Measurements from ENCODE around the gene ANO1.
A peak's percentile ranks its signal among the peaks of the same experiment; 100 is the strongest.

Gene ANO1

GRCh38 chr11:70072861-70073755, 5.0 kb upstream of the ANO1 start:
- DNase-seq = no peak

DNA sequence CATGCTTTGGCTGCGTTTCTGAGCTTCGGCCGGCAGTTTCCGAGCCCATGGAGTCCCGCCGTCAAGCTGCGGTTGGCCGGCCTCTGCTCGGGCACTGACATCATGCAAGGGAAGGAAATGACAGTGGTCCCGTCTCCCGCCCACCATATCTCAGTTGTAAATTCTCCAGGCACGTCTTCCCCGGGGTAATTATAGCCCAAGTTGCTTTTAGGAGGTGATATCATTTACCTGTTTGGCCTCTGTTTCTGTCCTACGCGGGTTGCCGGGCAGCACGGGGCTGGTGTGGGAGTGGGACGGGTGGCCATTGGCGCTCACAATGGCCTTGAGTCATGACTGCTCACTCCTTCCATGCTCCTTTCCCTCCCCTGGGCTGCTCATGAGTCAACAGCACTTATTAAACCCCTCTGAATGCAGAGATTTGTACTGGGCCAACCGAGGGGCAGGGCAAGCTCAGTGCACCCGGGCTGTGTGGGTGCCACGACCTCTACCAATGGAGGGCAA, 4.2 kb upstream of the ANO1 start:
- DNase-seq = no peak

- no peak for DNase-seq
Observed at GRCh38 chr11:70074746-70075145, 3.4 kb upstream of the ANO1 start.

DNA sequence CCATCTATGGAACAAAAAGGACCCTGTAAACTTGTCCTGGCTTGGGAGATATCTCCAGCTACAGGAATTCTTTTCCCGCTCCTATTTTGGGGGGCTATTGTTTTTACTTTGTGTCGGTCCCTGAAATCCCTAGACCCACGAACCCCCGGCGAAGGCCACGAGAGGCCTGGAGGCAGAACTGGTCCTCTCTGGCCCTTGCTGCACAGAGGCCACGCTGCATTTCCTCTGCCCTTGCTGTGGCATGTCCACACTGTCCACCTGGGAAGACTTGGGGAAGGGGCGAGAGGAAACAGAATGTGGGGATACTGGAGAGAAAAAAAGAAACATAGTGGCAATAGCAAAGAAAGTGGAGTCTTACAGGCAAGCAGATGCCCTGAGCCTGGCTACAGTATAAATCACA, 2.3 kb upstream of the ANO1 start:
- no peak for DNase-seq

- DNase-seq = peak in 2 of 56 donors; percentile 9 to 11
Observed at GRCh38 chr11:70076461-70076931, 1.6 kb upstream of the ANO1 start.

DNA sequence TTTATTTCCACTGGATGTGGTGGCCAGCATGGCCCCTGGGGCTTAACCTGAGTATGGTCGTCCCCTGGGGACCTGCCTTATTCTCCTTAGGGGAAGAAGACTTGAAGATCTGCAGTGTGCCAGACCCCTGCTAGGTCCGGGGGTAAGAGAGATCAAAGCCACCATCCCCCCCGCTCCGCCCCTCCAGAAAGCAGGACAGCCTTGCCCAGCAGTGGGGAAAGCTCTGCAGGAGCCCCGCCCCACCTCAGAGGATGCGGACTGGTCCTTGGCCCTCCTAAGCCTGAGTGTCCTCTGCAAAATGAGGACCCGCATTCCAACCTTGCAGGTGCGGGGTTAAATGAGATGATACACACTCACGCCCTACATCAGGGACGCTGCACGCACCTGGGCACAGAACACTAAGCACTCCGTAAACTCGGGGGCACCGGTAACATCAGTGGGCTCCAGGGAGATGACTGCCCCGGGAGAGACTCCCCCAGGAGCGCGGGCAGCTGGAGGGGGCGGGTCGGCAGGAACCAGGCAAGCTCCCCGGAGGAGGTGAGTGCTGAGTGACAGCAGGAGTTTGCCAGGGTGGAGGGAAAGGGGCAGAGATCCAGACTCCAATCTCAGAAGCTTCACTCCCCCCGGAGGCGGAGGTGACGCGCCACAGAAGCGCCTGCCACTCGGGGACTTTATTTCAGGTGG, 564 bp upstream of the ANO1 start:
- DNase-seq = no peak

DNA sequence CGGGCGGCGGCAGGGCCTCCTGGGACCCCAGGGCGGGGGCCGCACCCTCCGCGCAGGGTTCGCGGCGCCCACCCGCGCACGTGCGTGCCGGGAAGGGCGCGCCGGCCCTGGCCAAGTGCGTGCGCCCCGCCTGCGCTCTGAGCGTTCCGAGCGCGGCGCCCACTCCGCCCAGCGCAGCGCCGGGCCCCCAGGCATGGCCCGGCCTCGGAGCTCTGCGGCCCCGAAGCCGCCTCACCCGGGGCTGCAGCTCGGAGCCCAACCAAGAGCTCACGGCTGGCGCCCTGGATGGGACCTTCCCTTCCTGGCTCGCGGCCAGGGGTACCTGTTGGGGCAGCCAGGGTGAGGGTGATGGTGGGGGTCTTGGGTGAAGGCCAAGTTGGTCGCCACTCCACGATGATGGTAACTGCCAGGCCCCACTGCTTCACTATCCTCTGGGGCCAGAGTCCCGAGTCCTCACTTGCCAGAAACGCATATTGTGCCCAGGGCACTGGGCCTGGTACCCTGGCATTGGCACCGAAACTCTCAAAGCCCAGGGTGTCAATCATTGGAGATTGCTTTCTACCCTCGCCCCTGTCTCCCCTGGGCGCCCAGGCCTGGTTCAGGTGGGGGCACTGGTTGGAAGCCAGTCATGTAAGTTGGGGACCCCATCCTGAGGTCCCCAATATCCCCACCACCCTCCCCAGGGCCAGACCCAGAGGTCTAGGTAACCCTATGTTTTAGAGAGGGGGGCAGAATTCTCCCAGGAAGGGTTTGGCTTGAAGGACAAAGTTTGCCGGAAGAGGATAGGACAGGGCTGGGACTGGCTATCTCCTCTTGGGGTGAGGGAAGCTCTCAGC, 882 bp downstream of the ANO1 start:
- no peak for DNase-seq

GRCh38 chr11:70079691-70080090, 1.6 kb downstream of the ANO1 start:
- no peak for DNase-seq

GRCh38 chr11:70080763-70081162, 2.6 kb downstream of the ANO1 start:
- no peak for DNase-seq

GRCh38 chr11:70082829-70083228, 4.7 kb downstream of the ANO1 start:
- DNase-seq = no peak

DNA sequence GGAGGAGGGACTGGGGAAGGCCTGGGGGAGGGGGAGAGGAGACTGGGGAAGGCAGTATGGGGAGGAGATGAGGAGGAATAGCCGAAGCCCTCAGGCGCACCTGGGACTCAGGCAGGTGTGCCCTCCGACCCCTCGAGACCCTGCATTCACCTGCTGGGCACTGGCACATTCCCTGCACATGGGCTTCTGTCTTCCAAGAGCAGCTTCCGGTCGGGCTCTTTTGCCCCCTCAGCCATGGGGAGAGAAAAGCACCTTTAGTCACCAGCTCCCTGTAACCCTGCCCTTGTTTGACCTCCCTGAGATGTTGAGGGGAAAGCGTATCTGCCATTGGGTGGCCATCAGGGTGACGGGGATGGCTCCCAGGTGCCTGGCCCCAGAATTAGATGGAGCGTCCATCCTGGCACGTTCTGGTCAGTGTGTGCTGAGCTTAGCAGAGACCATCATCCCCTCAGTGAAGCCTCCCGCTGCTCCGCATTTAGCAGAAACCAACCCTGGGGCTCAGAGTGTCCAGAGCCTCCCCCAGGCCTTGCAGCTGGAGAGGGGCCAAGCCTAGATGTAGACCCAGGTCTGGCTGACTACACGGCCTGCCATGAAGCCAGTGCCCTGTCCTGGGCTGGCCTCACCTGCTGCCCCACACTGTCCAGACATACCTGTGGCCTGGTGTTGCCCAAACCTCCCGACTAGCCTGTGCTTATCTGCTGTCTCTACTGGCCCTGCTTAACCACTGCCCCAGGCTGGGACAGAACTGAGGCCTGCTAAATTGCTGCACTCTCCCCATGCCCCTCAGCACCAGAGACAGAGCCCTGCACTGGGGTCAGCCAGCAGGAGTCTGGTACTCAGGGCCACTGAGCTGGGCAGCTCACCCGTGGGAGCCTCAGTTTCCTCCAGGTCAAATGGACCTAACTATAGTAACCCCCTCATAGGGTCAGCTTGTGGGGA, 6.2 kb downstream of the ANO1 start:
- no peak for DNase-seq

DNA sequence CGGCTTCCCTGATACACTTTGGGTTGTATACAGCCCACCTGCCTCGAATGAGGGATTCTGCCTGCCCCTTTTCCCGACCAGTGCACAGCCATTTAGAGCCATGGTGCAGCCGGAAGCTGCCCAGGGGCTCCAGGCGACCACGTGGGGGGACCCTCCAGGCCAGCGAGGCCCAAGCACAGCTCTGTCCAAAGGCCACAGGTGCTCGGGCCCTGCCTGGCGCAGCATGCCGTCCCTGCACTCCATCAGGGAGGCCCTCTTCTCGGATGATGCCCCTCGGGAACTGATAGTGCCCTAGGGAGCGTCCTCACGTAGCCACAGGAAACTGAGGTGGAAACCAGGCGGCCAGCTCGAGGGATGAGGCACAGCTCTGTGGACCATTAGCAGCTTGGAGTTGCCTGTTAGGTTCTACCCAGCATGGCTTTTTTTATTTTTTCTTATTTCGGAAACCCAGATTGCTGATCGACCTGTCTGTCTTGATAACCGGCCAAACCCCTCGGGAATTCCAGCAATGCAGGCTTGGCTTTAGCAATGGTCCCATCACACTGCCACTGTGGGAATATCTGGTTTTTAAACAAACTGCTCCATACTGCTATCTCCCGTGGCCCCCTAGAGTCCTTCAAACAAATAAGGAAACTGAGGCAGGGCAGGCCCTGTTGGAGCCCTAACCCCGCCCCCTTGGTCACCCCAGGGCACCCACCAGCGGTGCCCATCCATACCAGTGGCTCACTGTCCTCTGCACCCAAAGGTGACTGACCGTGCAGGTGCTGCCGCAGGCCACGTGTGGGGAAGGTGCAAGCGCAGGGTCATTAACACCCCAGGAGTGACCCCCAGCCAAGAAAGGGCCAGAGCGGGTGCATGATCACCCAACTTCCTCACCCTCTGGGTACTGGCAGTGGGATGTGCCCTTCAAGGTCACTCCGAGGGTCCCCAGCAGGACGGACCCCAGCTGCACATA, 8.0 kb downstream of the ANO1 start:
- DNase-seq = no peak

GRCh38 chr11:70087446-70088167, 9.5 kb downstream of the ANO1 start:
- DNase-seq = no peak

DNA sequence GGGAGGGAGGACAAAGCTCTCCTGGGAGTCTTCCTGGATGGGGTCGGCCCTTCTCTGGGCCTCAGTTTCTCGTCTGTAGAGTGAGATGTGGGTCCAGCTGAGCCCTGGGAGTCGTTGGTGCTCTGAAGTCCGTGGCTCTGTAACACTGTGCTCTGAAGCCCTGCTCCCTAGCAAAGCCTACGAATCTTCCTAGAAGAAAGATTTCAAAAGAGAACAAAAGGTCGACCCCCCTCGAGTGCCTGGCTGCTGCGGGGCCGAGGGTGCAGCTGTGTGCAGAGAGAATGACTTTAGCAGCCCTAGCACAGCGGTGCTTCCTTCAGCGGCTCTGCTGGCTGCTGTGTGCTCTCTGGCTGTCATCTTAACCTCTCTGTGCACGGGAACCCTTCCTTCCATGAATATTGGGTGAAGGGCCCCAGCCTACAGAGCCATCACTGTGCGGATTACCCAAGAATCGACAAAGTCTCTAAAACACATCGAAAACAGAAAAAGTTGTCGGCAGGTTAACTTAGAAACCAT, 10.7 kb downstream of the ANO1 start:
- no peak for DNase-seq

DNA sequence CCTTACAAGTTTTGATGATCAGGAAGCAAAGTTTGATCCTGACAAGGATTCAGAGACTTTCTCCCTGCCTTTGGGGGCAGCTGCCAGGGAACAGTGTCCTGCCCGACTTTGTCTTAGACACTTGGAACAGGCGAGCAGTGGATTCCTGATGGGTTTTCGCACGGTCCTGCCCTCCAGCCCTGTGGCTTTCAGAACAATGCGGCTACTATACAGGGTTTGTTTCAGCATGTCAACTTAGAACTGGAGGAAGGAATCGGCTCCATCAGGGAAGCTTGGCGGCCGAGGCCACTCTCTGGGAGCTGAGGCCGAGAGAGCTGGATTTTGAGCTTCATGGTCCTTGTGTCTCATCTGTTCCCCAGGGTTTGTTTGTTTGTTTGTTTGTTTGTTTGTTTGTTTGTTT, 11.5 kb downstream of the ANO1 start:
- no peak for DNase-seq

GRCh38 chr11:70090961-70091381, 12.9 kb downstream of the ANO1 start:
- DNase-seq = peak in 15 of 56 donors; percentile 2 to 45 (median 19)

DNA sequence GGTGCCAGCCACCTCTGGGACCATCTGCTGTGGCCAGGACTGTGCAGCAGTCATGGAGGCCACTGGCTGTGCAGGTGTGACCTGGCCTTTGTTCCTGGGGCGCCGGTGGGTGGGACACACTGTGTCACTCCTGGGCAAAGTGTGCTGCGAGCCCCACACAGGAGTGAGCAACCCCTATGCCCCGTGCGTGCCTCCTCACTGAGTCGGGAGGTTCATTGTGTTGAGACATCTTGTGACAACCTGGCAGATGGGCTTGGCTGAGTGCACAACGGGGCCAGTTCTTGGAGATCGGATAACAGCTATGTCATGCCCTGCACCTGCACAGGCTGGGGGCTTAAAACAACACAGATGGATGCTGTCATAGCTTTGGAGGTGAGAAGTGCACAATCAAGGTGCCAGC, 13.5 kb downstream of the ANO1 start:
- DNase-seq = no peak
